ENCODE measurements around the gene CABP4. TPM values are rescaled to one million over a fixed set of nuclear protein-coding genes. Genes with fewer than 3 reads are reported as not detected.

Gene CABP4
- total RNA-seq, 1 experiment from 2014 or later = 2.5 TPM

DNA sequence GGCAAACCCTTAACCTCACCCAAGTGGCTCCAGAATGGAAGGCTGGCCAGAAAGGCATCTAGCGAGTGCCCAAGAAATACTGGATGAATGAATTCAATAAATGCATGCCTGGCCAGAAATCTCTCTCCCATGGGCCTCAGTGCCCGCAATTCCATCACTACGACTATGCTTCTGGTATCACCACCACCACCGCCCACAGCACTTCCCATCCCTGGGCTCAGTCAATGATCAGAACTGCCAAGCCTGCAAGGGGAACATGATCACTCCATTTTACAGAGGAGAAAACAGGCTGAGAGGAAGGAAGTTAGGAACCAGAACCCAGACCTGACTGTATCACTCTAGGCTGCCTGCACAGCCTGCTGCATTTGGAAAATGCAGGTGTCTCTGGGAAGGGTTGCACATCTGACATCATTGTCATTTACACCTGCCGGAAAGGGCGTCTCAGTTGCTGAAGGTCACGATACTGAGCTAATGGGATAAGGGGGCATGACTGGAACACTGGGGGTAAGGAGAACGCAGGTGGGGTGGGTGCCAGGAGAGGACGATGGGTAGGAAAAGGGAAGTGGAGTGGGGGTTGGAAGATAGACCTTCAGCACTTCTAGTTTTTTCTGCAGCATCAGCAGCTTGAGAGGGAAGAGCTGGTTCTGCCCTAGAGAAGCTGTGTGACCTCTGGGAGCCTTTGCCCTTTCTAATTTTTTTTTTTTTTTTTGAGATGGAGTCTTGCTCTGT is 5.9 kb upstream of the CABP4 start:
- Histone ChIP-seq H3K4me2 (no peak overlapping the region), H3K9me2 (ENCODE audit: insufficient read depth) (no peaks in the 10 kb centered on the region), H4K20me1 (ENCODE audit: insufficient read depth) (no peaks in the 10 kb centered on the region), H3K9me3 (ENCODE audit: insufficient read depth, low read depth) (no peaks in the 10 kb centered on the region), H3K27ac (no peak overlapping the region), H3K4me3 (no peak overlapping the region), H3K27me3 (ENCODE audit: insufficient read depth, low read depth) (no peaks in the 10 kb centered on the region), H3K4me1 (replicated peaks; ENCODE audit: insufficient read depth) (peaks cover 4% of the 10 kb centered on the region; the same call in 1 of the 2 replicates), H3F3A (ENCODE audit: insufficient read depth, low read depth) (peaks cover 15% of the 10 kb centered on the region; the same call in 1 of the 2 replicates), H2AFZ (no peak overlapping the region), H3K36me3 (ENCODE audit: low read depth) (no peaks in the 10 kb centered on the region), H3K79me2 (ENCODE audit: low read depth) (peaks cover 8% of the 10 kb centered on the region; the same call in 1 of the 2 replicates)
- intact Hi-C loops (cut with micrococcal nuclease; ENCODE audit: unreplicated experiment) = no loop called here
- no TSS peak for BruUV-seq (replicated peaks)
- POLR2A ChIA-PET (ENCODE audit: unreplicated experiment) = no interaction called here
- TF ChIP-seq EZH2 (IDR thresholded peaks at IDR 0.05; ENCODE audit: low read depth) = no peak
- TF ChIP-seq, protein P1, sequence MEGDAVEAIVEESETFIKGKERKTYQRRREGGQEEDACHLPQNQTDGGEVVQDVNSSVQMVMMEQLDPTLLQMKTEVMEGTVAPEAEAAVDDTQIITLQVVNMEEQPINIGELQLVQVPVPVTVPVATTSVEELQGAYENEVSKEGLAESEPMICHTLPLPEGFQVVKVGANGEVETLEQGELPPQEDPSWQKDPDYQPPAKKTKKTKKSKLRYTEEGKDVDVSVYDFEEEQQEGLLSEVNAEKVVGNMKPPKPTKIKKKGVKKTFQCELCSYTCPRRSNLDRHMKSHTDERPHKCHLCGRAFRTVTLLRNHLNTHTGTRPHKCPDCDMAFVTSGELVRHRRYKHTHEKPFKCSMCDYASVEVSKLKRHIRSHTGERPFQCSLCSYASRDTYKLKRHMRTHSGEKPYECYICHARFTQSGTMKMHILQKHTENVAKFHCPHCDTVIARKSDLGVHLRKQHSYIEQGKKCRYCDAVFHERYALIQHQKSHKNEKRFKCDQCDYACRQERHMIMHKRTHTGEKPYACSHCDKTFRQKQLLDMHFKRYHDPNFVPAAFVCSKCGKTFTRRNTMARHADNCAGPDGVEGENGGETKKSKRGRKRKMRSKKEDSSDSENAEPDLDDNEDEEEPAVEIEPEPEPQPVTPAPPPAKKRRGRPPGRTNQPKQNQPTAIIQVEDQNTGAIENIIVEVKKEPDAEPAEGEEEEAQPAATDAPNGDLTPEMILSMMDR (conservative IDR thresholded peaks at IDR 0.05) = no peak
- DNase-seq = no peak
- CTCF ChIA-PET = interaction anchor here (0.6 kb wide), 1 partner anchor 36 kb away, joined by 4 read pairs; no protein-coding TSS in a partner anchor

GRCh38 chr11:67450796-67451657 is 4.1 kb upstream of the CABP4 start:
- Histone ChIP-seq H3K4me1 (replicated peaks; ENCODE audit: insufficient read depth) (no peaks in the 10 kb centered on the region), H3F3A (ENCODE audit: insufficient read depth, low read depth) (peaks cover 13% of the 10 kb centered on the region; the same call in 1 of the 2 replicates), H3K9me3 (ENCODE audit: insufficient read depth, low read depth) (no peaks in the 10 kb centered on the region), H2AFZ (no peak overlapping the region), H3K36me3 (ENCODE audit: low read depth) (no peaks in the 10 kb centered on the region), H3K79me2 (ENCODE audit: low read depth) (no peaks in the 10 kb centered on the region), H3K4me3 (no peak overlapping the region), H3K9me2 (ENCODE audit: insufficient read depth) (no peaks in the 10 kb centered on the region), H3K27ac (no peak overlapping the region), H3K27me3 (ENCODE audit: insufficient read depth, low read depth) (no peaks in the 10 kb centered on the region), H4K20me1 (ENCODE audit: insufficient read depth) (no peaks in the 10 kb centered on the region), H3K4me2 (no peak overlapping the region)
- ChIA-PET POLR2A (ENCODE audit: unreplicated experiment) (interaction anchor here (0.6 kb wide), 1 partner anchor 745 kb away, joined by 3 read pairs; no protein-coding TSS in a partner anchor), CTCF (interaction anchor here (0.5 kb wide), 1 partner anchor 78 kb away, joined by 4 read pairs; the partner anchor contains the start of gene CLCF1)
- no peak for DNase-seq
- TF ChIP-seq, protein P1 (conservative IDR thresholded peaks at IDR 0.05) = no peak
- no peak for TF ChIP-seq EZH2 (IDR thresholded peaks at IDR 0.05; ENCODE audit: low read depth)
- BruUV-seq (replicated peaks) = no TSS peak
- intact Hi-C loops (cut with micrococcal nuclease; ENCODE audit: unreplicated experiment) = no loop called here

DNA sequence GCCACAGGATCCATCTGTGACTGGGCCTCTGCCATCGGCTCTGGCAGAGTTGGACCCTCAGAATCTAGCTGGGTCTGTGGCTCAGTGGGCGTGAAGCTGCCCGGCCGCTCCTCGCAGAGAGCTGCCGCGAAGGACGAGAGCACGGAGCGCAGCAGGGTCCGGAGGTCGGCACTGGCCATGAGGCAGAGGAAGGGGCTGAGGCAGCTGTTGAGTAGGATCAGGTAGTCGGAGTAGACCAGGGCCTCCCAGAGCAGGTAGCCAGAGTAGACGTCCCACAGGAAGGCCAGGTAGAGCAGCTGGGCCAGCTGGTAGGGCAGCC is 3.5 kb upstream of the CABP4 start:
- Histone ChIP-seq H3K4me3 (no peak overlapping the region), H3K4me2 (no peak overlapping the region), H3K9me3 (ENCODE audit: insufficient read depth, low read depth) (no peaks in the 10 kb centered on the region), H3K79me2 (ENCODE audit: low read depth) (no peaks in the 10 kb centered on the region), H3F3A (ENCODE audit: insufficient read depth, low read depth) (peaks cover 13% of the 10 kb centered on the region; the same call in 1 of the 2 replicates), H3K27ac (no peak overlapping the region), H4K20me1 (ENCODE audit: insufficient read depth) (no peaks in the 10 kb centered on the region), H2AFZ (no peak overlapping the region), H3K27me3 (ENCODE audit: insufficient read depth, low read depth) (no peaks in the 10 kb centered on the region), H3K36me3 (ENCODE audit: low read depth) (no peaks in the 10 kb centered on the region), H3K9me2 (ENCODE audit: insufficient read depth) (no peaks in the 10 kb centered on the region), H3K4me1 (replicated peaks; ENCODE audit: insufficient read depth) (no peaks in the 10 kb centered on the region)
- TF ChIP-seq EZH2 (IDR thresholded peaks at IDR 0.05; ENCODE audit: low read depth) = no peak
- TF ChIP-seq, protein P1 (conservative IDR thresholded peaks at IDR 0.05) = no peak
- intact Hi-C loops (cut with micrococcal nuclease; ENCODE audit: unreplicated experiment) = no loop called here
- POLR2A ChIA-PET (ENCODE audit: unreplicated experiment) = interaction anchor here (0.6 kb wide), 1 partner anchor 746 kb away, joined by 3 read pairs; no protein-coding TSS in a partner anchor
- no peak for DNase-seq
- CTCF ChIA-PET = no interaction called here
- BruUV-seq (replicated peaks) = no TSS peak
